Ramos (cell line): ENCODE data around the gene NCLN.
"Not testable (repeated sequence)": the region's sequence is repeated elsewhere in the genome, so short reads cannot be mapped to it uniquely, and the experiment has no call there.

ENCODE experiments used
- in situ Hi-C: fragments of 300-500 bp; cut with MboI; formaldehyde crosslinking; loops from one replicate; pipeline ENCODE4 v1.14.3; 2022; ENCODE audit warnings: low sequenced_read_pairs; ENCODE audit not compliant: unreplicated experiment

The NCLN gene

DNA sequence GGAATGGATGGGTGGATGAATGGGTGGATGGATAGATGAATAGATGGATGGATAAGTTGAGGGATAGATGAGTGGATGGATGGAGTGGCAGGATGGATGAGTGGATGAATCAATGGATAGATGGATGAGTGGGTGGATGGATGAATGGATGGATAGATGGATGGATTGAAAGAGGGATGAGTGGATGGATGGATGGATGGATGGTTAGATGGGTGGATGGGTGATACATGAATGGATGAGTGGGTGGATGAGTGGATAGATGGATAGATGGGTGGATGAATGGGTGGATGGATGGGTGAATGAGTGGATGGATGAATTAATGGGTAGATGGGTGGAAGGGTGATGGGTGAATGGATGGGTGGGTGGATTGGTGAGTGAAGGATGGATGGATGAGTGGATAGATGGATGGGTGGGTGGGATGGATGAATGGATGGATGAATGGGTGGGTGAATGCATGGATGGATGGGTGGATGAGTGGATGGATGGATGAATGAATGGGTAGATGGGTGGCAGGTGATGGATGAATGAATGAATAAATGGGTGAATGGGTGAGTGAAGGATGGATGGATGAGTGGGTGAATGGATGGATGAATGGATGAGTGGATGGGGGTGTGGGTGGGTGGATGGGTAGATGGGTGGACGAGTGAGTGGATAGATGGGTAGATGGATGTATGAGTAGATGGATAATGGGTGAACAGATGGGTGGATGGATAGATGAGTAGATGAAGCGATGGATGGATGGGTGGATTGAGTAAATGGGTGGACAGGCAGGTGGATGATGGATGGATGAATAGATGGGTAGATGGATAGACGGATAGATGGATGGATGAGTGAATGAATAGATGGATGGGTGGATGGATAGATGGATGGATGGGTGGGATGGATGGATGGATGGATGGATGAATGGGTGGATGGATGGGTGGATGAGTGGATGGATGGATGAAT is 32.2 kb upstream of the NCLN start:
- in situ Hi-C loops, result no loop called here

DNA sequence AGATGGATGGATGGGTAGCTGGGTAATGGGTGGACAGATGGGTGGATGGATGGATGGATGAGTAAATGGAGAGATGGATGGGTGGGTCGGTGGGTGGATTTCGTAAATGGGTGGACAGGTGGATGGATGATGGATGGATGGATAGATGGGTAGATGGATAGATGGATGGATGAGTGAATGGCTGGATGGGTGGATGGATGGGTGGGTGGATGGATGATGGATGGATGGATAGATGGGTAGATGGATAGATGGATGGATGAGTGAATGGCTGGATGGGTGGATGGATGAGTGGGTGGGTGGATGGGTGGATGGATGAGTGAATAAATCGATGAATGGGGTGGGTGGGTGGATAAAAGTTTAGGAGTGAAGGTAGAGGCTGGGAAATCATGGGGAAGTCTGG is 31.3 kb upstream of the NCLN start:
- in situ Hi-C loops, result not testable (repeated sequence)

GRCh38 chr19:3154957-3155736 is 30.6 kb upstream of the NCLN start:
- in situ Hi-C loops, result no loop called here

DNA sequence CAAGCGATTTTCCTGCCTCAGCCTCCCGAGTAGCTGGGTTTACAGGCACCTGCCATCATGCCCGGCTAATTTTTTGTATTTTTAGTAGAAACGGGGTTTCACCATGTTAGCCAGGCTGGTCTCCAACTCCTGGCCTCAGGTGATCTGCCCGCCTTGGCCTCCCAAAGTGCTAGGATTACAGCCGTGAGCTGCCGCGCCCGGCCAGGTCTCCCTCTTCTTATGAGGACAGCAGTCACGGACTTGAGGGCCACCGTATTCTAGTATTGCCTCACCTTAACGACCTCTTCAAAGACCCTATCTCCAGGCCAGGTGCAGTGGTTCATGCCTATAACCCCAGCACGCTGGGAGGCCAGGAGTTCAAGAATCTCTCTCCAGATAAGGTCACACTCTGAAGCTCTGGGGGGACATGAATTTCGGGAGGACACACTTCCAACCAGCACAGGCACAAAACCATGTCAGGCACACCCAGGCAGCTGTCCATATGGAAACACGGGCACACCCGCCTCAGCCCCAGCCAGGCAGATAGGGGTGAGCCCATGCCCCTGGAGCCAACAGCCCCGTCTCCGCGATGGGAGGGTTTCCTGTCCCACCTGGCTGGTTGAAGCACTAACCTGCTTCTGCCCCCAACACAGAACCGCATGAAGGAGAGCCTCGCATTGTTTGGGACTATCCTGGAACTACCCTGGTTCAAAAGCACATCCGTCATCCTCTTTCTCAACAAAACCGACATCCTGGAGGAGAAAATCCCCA is 28.5 kb upstream of the NCLN start:
- in situ Hi-C loops, result no loop called here

DNA sequence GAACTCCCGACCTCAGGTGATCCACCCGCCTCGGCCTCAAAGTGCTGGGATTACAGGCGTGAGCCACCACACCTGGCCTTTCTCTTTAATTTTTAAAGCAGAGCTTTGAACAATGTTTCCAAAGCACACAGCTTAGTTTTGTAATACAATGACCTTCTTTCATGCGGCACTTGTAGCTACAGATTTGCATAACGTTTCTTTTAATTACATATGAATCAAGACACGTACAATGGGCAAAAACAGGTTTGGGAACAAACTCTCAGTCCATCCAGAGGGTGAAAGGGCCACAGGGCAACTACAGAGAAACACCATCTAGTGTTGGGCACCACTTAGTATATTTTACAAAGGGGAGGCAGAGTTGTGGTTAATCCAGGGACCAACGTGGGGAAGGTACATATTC is 26.2 kb upstream of the NCLN start:
- in situ Hi-C loops, result no loop called here

DNA sequence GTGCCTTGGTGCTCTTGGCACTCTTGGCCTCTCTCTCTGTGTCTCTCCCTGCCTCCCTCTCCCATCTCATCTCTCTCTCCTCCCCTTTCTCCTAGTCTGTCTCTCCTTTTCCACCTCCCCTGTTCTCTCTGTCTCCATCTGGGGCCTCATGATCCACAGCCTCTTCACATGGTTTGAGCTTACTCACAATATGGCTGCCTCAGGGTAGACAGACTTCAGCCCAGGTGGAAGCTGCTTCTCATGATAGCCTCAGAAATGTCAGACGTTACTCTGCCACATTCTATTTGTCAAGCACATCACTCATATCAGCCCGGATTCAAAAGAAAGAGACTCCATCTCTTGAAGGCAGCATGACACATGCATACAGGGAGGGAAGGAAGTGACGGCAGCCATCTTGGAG is 25.5 kb upstream of the NCLN start:
- in situ Hi-C loops, result loop anchor here (10.0 kb wide), 1 partner anchor 205 kb away; no protein-coding TSS in a partner anchor

DNA sequence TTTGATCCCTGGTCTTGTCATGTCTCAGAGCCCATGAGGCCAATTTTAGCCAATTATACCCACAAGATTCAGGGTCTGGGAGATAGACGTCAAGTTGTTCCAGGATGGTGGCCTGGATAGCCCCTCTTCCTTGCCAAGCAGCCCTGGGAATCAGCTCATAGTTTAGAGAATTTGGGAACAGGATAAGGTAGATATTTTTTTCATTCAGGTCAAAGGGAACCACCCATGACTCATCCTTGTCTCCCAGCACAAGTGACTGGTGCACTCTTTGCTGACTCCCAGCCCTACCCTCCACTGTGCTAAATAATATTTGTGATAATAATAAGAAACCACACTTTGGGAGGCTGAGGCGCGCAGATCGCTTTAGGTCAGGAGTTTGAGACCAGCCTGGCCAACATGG is 24.3 kb upstream of the NCLN start:
- in situ Hi-C loops, result loop anchor here (10.0 kb wide), 1 partner anchor 207 kb away; no protein-coding TSS in a partner anchor

- in situ Hi-C loops, result loop anchor here (10.0 kb wide), 1 partner anchor 208 kb away; no protein-coding TSS in a partner anchor
These were observed 23.1 kb upstream of the NCLN start for GRCh38 chr19:3162418-3163229.

DNA sequence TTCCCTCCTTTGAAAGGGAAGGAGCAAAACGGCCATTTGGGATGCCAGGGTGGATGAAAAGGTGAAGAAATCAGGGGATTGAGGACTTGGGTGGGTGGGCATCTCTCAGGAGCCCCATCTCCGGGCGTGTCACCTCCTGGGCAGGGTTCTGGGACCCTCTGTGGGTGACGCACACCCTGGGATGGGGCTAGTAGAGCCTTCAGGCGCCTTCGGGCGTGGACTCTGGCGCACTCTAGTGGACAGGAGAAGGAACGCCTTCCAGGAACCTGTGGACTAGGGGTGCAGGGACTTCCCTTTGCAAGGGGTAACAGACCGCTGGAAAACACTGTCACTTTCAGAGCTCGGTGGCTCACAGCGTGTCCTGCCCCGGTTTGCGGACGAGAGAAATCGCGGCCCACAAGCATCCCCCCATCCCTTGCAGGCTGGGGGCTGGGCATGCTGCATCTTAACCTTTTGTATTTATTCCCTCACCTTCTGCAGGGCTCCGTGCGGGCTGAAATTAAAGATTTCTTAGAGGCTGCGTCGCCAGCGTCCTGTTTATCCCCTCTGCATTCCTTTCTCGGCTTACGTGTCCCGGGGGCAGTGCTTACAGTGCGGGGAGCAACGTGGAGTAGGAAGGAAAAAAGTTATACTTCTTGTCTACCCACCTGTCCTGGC is 22.4 kb upstream of the NCLN start:
- in situ Hi-C loops, result loop anchor here (10.0 kb wide), 1 partner anchor 209 kb away; no protein-coding TSS in a partner anchor

DNA sequence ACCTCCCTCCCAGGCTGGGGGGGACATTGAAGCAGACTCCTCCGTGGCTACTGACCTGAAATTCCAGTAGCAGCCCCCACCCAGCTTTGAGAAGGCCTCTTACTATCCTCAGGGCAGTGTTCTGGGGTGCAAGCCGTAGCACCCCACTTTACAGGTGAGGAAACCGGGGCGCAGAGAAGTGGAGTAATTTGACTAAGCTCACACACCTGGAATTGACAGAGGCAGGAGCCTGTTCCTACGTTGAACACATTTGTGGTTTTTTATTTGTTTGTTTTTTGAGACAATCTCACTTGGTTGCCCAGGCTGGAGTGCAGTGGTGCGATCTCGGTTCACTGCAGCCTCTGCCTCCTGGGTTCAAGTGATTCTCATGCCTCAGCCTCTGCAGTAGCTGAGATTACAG is 21.8 kb upstream of the NCLN start:
- in situ Hi-C loops, result loop anchor here (10.0 kb wide), 1 partner anchor 209 kb away; no protein-coding TSS in a partner anchor

- in situ Hi-C loops, result loop anchor here (10.0 kb wide), 1 partner anchor 213 kb away; no protein-coding TSS in a partner anchor
These were observed 18.0 kb upstream of the NCLN start for GRCh38 chr19:3167533-3168272.

DNA sequence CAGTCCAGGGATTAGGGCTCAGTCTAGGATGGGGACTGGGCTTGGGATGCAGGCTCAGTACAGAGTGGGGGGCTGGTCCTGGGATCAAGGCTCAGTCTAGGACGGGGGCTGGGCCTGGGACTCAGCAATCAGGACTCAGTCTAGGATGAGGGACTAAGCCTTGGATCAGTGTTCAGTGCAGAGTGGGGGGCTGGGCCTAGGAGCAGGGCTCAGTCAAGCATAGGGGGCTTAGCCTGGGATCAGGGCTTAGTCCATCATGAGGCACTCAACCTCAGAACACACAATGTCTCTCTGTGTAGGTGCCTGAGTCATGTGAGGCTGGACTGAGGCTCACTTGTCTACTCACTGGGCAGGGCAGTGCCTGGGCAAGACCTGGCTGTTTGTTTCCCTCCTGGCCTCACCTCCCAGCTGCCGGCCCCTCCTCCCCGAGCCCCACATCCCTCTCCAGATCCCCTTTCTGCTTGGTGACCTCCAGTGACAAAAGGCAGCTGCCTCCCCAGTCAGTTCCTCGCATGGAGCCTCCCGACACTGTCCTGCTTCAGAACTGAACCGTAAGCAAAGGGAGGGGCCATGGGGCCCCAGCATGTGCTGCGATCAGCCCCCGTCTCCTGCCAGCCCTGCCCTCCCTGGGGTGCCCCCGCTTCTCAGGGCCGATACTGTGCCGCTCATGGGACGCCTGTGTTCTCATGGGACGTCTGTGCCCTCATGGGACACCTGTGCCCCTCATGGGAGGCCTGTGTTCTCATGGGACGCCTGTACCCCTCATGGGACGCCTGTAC is 13.6 kb upstream of the NCLN start:
- in situ Hi-C loops, result no loop called here

- in situ Hi-C loops, result not testable (repeated sequence)
These were observed 13.1 kb upstream of the NCLN start for GRCh38 chr19:3172673-3173000.

DNA sequence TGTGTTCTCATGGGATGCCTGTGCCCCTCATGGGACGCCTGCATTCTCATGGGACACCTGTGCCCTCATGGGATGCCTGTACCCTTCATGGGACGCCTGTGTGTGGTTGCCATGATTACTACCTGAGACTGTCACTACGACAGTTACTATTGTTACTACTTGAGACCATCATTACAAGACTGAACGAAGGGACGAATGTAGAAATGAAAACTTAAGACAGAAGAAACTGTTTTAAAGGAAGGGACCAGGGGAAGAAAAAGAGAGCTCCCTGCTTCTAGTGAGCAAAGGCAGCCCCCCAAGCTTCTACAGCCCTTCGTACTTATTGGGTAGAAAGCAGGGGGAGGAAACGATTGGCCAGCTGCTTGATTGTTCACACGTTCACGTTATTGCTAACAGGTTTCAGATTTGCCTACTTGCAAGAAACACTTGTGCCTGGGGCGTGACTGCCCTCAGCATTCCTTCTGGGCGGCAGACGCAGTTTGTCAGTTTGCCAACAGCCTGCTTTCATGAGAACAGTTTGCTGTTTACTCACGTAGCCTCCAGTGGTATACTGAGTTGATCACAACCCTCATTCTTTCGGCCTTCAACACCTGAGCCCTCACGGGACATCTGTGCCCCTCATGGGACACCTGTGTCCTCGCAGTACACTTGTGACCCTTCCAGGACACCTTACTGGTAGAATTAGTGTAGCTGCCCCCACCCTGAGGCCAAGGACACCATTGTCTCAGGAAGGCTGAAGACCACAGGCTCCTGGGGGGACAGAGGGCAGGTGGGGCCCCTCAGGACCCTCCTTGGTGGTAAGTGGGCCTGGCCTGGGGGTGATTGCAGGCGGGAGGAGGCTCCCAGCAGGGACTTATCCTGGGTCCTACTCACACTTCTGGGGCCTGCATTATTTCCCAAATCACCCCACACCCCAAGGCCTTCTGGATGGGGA is 9.7 kb upstream of the NCLN start:
- in situ Hi-C loops, result no loop called here

GRCh38 chr19:3176715-3177501 is 8.8 kb upstream of the NCLN start:
- in situ Hi-C loops, result no loop called here
